K562 (cell line): ENCODE data around the gene PPT1. TPM values are rescaled to one million over a fixed set of nuclear protein-coding genes. Genes with fewer than 3 reads are reported as not detected.

Experiments
- CUX1 ChIP-seq: fragments of 200-800 bp; sonication (Bioruptor generic); IDR thresholded peaks from 2 replicates; pipeline ENCODE4 v1.6.1; 2016; ENCODE audit warnings: missing genetic modification characterization, missing compliant biosample characterization
- ESRRB ChIP-seq: fragments of 250-450 bp; sonication (Bioruptor Pico); IDR thresholded peaks from 2 replicates; pipeline ENCODE4 v1.5.0; 2020; ENCODE audit warnings: mild to moderate bottlenecking, moderate library complexity, borderline replicate concordance
- GATAD2A ChIP-seq: fragments of 450-650 bp; IDR thresholded peaks from 2 replicates; pipeline ENCODE4 v1.6.1; 2017
- HDAC2 ChIP-seq: fragments of 450-650 bp; IDR thresholded peaks from 2 replicates; pipeline ENCODE4 v1.6.1; 2016; ENCODE audit warnings: mild to moderate bottlenecking
- HES1 ChIP-seq: fragments of 450-650 bp; IDR thresholded peaks from 2 replicates; pipeline ENCODE4 v1.6.1; 2016; ENCODE audit warnings: low read depth, mild to moderate bottlenecking, moderate library complexity
- HLTF ChIP-seq: fragments of 450-650 bp; IDR thresholded peaks from 2 replicates; pipeline ENCODE4 v1.6.1; 2016
- KDM1A ChIP-seq, 2 experiments: fragments of 450-650 bp; IDR thresholded peaks; 2 replicates each; pipeline ENCODE4 v1.6.1; 2016; ENCODE audit warnings: mild to moderate bottlenecking in 2 of 2
- KLF16 ChIP-seq: IDR thresholded peaks from 2 replicates; pipeline ENCODE4 v1.6.1; 2016; ENCODE audit warnings: antibody characterized with exemption
- LCOR ChIP-seq: sonication (generic); formaldehyde crosslinking; IDR thresholded peaks from 2 replicates; pipeline ENCODE4 v1.8.0; 2022; ENCODE audit warnings: mild to moderate bottlenecking, missing genetic modification reagents
- PATZ1 ChIP-seq: fragments of 250-450 bp; sonication (Bioruptor Pico); IDR thresholded peaks from 2 replicates; pipeline ENCODE4 v1.5.0; 2020; ENCODE audit warnings: mild to moderate bottlenecking, borderline replicate concordance
- POLR2AphosphoS2 ChIP-seq: IDR thresholded peaks from 2 replicates; pipeline ENCODE4 v1.6.1; 2012; ENCODE audit warnings: low read length, improper control_type of control experiment
- RBBP5 ChIP-seq: fragments of 200-600 bp; sonication (generic); IDR thresholded peaks from 2 replicates; pipeline ENCODE4 v1.6.1; 2012; ENCODE audit warnings: borderline replicate concordance, mild to moderate bottlenecking, low read length, control low read depth, inconsistent platforms; ENCODE audit not compliant: insufficient read depth, poor library complexity, severe bottlenecking
- RFX5 ChIP-seq: IDR thresholded peaks from 2 replicates; pipeline ENCODE4 v1.6.1; 2011; ENCODE audit warnings: low read depth, mild to moderate bottlenecking, improper control_type of control experiment, low read length
- RUNX1 ChIP-seq: sonication (generic); IDR thresholded peaks from 2 replicates; pipeline ENCODE4 v1.6.1; 2016; ENCODE audit warnings: antibody characterized with exemption, low read depth
- SLC30A9 ChIP-seq: fragments of 250-450 bp; sonication (Bioruptor Pico); IDR thresholded peaks from 2 replicates; pipeline ENCODE4 v1.8.0; 2022; ENCODE audit warnings: mild to moderate bottlenecking, moderate library complexity
- SNRNP70 ChIP-seq: fragments of 200-400 bp; formaldehyde crosslinking; optimal IDR thresholded peaks from 2 replicates; pipeline ENCODE3; 2017; ENCODE audit warnings: low read depth, low read length
- ZBTB8A ChIP-seq: fragments of 450-650 bp; IDR thresholded peaks from 2 replicates; pipeline ENCODE4 v1.6.1; 2018; ENCODE audit warnings: mild to moderate bottlenecking, moderate library complexity; ENCODE audit not compliant: partially characterized antibody
- ZNF140 ChIP-seq: fragments of 250-450 bp; sonication (Bioruptor Pico); IDR thresholded peaks from 2 replicates; pipeline ENCODE4 v1.8.0; 2021; ENCODE audit warnings: moderate library complexity, mild to moderate bottlenecking, inconsistent platforms
- ZNF23 ChIP-seq: fragments of 250-450 bp; sonication (Bioruptor Pico); IDR thresholded peaks from 2 replicates; pipeline ENCODE4 v1.4.0; 2020; ENCODE audit warnings: mild to moderate bottlenecking
- ZNF24 ChIP-seq: fragments of 450-650 bp; IDR thresholded peaks from 2 replicates; pipeline ENCODE4 v1.6.1; 2016
- ZNF449 ChIP-seq: fragments of 250-450 bp; sonication (Bioruptor Pico); IDR thresholded peaks from 2 replicates; pipeline ENCODE4 v1.8.0; 2022; ENCODE audit warnings: moderate library complexity, mild to moderate bottlenecking, inconsistent platforms
- polyA plus RNA-seq, 8 experiments: library from polyadenylated mRNA; depleted of rRNA in 4 of 8; stranded (reverse) in 5 of 8; unstranded in 3 of 8; fragments of >200 nt; fragmentation: Nextera tagmentation in 2 of 8; fragmentation: Illumina TruSeq in 1 of 8; extraction: Ambion mirVana in 2 of 8; extraction: Trizol in 1 of 8; gene quantifications; 2 replicates each; pipeline versions ENCODE4 v1.2.1 to v1.2.3, GENCODE V29; 2011 to 2014; ENCODE audit warnings: inconsistent platforms in 1 of 8, missing spikeins in 1 of 8
- total RNA-seq, 7 experiments: library from RNA; depleted of rRNA in 6 of 7; stranded (reverse); fragments of >200 nt in 6 of 7; fragmentation: Illumina TruSeq in 2 of 7; extraction: Trizol in 2 of 7; gene quantifications; 2 replicates each; pipeline versions ENCODE4 v1.2.1 to v1.2.3, GENCODE V29; 2011 to 2021; ENCODE audit warnings: low replicate concordance in 1 of 7

Gene PPT1
- total and polyA plus RNA-seq, 9 of the 15 experiments (the other 6 are each of a cell fraction or from before 2014, with no cell fraction given): 72.2 to 285 (median 143) TPM

GRCh38 chr1:40057310-40058030, 39.6 kb downstream of the PPT1 start (continued):
- TF ChIP-seq HES1: peak; percentile 91
- no peak for TF ChIP-seq SLC30A9 (CRISPR knock-in tag)
- TF ChIP-seq ZNF23: peak; percentile 40; the same call in 1 of the 2 replicates
- no peak for TF ChIP-seq ESRRB (CRISPR knock-in tag)
- TF ChIP-seq RFX5: no peak
- TF ChIP-seq KDM1A (IDR thresholded peaks at IDR 0.05): peak; percentile 92 to 93
- peak; percentile 41; the same call in 1 of the 2 replicates for TF ChIP-seq CUX1 (CRISPR knock-in tag)
- TF ChIP-seq ZNF24: no peak
- TF ChIP-seq HDAC2: peak; percentile 98
- TF ChIP-seq SNRNP70: no peak
- TF ChIP-seq ZNF140 (CRISPR knock-in tag): no peak
- peak; percentile 33 for TF ChIP-seq RBBP5
- no peak for TF ChIP-seq HLTF
- TF ChIP-seq GATAD2A: peak; percentile 97
- no peak for TF ChIP-seq PATZ1 (CRISPR knock-in tag)
- TF ChIP-seq RUNX1: peak; percentile 88
- no peak for TF ChIP-seq ZBTB8A
- TF ChIP-seq LCOR (CRISPR knock-in tag): peak; percentile 94
- TF ChIP-seq ZNF449 (CRISPR knock-in tag): peak; percentile 73; the same call in 1 of the 2 replicates
- TF ChIP-seq POLR2AphosphoS2: no peak; the same call in 1 of the 2 replicates
- TF ChIP-seq KLF16: peak; percentile 96
